Fibroblast of the aortic adventitia (primary cell): ENCODE results near the gene MRPL28. TPM values are rescaled to one million over a fixed set of nuclear protein-coding genes. Genes with fewer than 3 reads are reported as not detected.
A peak's percentile ranks its signal among the peaks of the same experiment; 100 is the strongest.
"Not testable (repeated sequence)": the region's sequence is repeated elsewhere in the genome, so short reads cannot be mapped to it uniquely, and the experiment has no call there.

Source experiments
- DNase-seq: peaks from one replicate; pipeline ENCODE4 v3.0.0-alpha.2; 2010; ENCODE audit warnings: low read depth
- H3K4me3 ChIP-seq: 2 replicates; pipeline ENCODE4 v1.5.1; 2011; ENCODE audit warnings: low read depth, mild to moderate bottlenecking, control low read depth, low read length, moderate library complexity
- total RNA-seq: library from RNA; depleted of rRNA; stranded (reverse); fragments of >200 nt; gene quantifications from 2 replicates; pipeline ENCODE4 v1.2.3, GENCODE V29; 2012; ENCODE audit warnings: low replicate concordance
- TF ChIP-seq, protein P1 (sequence below): IDR thresholded peaks from 2 replicates; pipeline ENCODE4 v1.5.1; 2011; ENCODE audit warnings: mild to moderate bottlenecking, low read length, control low read depth, inconsistent platforms; ENCODE audit not compliant: insufficient read depth

The MRPL28 gene
- total RNA-seq, 1 donor: 49.3 TPM

DNA sequence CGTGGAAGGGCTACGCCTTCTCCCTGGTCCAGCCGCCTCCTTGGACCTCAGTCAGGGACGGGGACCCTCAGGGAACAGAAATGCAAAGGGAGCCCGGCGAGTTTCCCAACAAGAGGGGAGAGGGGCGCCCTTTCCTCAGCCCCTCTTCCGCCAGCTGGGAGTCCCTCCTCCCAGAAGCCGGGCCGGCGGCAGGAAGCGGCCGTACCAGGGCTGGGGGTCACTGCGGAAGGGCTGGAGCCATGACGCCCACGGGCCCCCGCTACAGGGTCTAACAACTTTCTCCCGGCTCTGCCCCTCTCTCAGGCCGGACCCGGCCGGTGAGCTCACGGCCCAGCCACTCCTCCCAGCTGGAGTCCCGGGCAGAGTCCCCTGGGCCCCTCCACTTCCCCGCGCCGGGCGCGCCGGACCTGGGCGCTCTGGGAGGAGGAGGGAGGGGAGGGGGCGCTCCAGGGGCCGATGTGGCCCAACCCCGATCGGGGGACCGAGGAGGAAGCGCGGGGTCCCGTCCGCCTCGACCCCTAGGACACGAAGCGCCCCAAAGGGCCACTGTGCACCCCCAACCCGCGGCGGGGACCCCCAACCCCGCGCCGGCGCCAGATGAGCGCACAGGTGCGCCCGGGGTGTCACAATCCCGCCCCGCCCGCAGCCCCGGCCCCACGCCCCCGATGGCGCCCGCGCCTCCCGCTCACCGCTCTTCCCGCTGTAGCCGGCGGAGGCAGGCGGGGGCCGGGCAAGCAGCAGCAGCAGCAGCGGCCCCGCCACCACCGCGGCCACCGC, 10.9 kb upstream of the MRPL28 start:
- no peak for DNase-seq
- TF ChIP-seq, protein P1, sequence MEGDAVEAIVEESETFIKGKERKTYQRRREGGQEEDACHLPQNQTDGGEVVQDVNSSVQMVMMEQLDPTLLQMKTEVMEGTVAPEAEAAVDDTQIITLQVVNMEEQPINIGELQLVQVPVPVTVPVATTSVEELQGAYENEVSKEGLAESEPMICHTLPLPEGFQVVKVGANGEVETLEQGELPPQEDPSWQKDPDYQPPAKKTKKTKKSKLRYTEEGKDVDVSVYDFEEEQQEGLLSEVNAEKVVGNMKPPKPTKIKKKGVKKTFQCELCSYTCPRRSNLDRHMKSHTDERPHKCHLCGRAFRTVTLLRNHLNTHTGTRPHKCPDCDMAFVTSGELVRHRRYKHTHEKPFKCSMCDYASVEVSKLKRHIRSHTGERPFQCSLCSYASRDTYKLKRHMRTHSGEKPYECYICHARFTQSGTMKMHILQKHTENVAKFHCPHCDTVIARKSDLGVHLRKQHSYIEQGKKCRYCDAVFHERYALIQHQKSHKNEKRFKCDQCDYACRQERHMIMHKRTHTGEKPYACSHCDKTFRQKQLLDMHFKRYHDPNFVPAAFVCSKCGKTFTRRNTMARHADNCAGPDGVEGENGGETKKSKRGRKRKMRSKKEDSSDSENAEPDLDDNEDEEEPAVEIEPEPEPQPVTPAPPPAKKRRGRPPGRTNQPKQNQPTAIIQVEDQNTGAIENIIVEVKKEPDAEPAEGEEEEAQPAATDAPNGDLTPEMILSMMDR: no peak
- H3K4me3 ChIP-seq: peak overlapping the region; percentile 74

DNA sequence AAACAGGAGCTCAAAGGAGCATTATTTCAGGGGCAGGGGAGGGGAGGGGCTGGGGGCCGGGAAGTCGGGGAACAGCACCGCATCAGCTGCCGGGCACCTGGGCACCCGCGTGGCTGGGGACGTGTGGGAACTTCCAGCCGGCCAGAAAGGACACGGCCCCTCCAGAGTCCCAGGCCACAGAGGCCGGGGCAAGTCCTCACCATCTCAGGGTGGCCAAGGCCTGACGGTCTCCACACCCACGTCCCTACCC, 10.3 kb upstream of the MRPL28 start:
- H3K4me3 ChIP-seq: peak overlapping the region; percentile 74
- DNase-seq: no peak
- TF ChIP-seq, protein P1: no peak

DNA sequence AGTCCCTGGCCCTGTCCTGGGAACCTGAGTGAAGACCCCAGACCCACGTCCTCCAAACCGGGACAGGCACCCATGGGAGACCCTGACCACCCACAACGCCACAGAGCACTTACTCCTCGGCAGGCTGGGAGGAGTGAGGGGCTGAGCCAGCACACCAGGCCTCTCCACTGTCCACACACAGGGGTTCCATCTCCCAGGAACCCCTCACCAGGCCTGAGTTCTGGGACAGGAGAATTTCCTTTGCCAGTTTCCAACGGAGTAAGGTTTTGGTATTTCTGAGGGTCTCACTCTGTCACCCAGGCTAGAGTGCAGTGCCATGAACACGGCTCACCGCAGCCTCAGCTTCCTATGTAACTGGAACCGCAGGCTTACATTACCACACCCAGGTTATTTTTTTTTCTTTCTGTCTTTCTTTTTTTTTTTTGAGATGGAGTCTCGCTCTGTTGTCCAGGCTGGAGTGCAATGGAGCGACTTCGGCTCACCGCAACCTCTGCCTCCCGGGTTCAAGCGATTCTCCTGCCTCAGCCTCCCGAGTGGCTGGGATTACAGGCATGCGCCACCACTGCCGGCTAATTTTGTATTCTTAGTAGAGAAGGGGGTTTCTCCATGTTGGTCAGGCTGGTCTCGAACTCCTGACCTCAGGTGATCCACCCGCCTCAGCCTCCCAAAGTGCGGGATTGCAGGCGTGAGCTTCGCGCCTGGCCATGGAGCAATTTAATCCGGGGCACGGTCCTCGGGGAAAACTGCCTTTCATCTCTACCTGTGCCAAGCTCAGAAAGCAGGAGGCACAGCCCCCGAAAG, 9.8 kb upstream of the MRPL28 start:
- DNase-seq: no peak
- H3K4me3 ChIP-seq: peak overlapping the region; percentile 74
- TF ChIP-seq, protein P1: no peak

DNA sequence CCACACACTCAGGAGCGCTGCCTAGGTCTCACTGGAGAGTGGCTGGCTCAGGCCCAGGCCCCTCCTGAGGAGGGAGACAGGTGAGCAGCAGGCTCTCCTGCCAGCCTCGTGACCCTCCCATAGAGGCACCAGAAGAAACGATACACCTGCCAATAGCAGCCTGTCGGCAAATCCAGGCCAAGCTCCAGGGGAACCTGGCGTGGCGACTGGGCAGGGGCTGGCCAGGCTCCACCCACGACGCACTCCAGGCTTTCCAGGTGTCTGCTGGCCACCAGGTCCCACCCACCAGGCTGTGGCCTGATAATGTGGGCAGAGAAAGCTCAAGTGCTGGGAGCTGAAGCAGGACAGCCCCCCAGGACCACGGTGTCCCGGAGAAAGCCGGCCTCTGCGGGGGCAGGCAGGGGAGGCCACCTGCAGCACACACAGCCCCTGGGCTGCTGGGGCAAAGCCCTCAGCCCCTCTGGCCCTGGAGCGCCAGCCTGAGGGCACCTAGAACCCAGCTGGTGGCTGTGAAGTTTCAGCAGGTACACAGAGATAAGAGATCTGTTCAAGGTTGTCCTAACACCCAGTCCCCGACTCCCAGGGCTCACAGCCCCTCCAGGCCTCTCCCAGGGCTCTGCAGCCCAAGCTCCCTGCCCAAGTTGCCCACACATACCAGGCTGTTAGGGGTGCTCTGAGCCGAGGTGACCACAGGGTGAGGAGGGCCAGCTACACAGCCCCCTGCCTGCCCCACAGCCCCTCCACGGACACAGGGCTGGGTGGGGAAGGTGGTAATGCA, 9.0 kb upstream of the MRPL28 start:
- no peak overlapping the region for H3K4me3 ChIP-seq
- no peak for DNase-seq
- TF ChIP-seq, protein P1: no peak

DNA sequence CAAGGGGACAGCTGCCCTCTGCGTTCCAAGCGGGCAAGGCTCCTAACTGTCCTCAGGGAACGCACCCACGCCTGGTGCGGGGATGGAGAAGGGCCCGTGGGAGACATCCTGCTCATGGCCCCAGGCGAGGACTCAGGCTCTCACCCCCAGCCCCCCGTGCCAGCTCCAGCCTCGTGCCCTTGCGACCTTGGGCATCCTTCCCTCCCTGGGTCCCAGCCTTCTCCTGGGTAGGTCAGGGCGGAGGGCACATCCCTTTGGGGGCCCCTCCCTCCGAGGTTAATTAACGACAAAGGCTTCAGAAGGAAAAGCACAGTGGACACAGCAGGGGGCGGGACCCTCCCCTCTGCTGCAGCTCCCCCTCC, 8.5 kb upstream of the MRPL28 start:
- TF ChIP-seq, protein P1: no peak
- H3K4me3 ChIP-seq: no peak overlapping the region
- no peak for DNase-seq

DNA sequence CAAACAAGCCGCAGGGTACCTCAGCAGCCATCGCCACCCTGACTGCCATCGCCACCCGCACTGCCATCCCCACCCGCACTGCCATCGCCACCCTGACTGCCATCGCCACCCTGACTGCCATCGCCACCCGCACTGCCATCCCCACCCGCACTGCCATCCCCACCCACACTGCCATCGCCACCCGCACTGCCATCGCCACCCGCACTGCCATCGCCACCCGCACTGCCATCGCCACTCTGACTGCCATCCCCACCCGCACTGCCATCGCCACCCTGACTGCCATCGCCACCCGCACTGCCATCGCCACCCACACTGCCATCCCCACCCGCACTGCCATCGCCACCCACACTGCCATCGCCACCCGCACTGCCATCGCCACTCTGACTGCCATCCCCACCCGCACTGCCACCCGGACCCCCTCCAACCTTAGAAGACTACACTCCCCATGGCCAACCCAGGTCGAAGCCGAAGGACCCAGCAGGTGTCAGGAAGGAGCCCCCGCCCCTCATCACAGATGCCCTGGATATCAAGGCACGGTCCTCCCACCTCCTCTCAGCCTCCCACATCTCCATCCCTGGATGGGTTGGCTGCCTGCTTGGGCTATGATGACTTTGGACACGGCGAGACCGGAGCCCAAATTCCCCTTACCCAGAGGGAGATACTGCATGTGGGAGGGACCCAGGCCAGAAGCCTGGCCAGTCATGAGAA, 7.9 kb upstream of the MRPL28 start:
- not testable (repeated sequence) for H3K4me3 ChIP-seq, DNase-seq

DNA sequence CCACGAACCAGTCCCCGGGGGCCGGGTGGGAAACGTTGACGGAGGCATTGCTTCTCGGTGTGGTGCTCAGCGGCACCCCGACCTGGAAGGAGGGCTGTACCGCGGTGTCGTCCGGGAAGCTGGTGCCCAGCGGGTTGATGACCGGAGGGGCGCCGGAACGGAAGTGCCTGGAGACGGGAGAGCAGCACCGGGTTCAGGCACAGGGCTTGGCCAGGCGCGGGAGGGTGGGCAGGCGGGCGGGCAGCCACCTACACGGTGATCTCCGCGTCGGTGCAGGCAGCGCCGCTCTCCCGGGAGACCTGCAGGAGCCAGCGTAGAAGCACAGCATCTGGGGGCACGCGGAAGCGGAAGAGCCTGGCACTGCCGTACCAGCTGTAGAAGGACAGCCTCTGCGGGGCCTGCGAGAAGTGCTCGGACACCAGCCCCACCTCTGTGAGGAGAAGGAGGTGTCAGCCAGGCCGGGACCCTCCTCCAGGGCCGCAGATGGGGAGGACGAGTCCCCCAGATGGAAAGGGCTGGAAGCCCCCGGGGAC, 7.1 kb upstream of the MRPL28 start:
- TF ChIP-seq, protein P1: no peak
- H3K4me3 ChIP-seq: no peak overlapping the region
- no peak for DNase-seq
